ENCODE results near the gene FZD1. TPM values are rescaled to one million over a fixed set of nuclear protein-coding genes. Genes with fewer than 3 reads are reported as not detected.
"Not testable (repeated sequence)": the region's sequence is repeated elsewhere in the genome, so short reads cannot be mapped to it uniquely, and the experiment has no call there.

FZD1 gene
- polyA plus RNA-seq, 3 donors: 3.6 to 10.1 (median 7.9) TPM

DNA sequence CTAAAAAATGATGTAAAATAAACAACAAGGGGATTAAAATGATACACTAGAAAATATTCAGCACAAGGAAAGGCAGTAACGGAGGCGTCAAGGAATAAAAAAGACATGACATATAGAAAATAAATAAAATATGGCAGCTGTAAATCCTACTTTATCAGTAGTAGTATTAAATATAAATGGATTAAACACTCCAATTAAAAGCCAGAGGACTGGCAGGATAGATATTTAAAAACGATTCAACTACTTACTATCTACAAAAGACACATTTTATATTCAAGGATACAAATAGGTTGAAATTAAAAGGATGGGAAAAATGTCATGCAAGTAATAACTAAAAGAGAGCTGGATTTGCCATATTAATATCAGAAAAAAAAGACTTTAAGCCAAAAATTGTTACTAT lies 43.2 kb downstream of the FZD1 start:
- no peaks in the 10 kb centered on the region for H3K36me3 Mint-ChIP-seq
- Histone ChIP-seq H3K79me2 (ENCODE audit: insufficient read depth, low read length) (no peaks in the 10 kb centered on the region), H3K27ac (ENCODE audit: low read depth in 1 of 2, low read length in 2 of 2) (no peak overlapping the region), H3K4me3 (replicated peaks in 1 of 3; ENCODE audit: low read depth in 2 of 3, low read length in 3 of 3) (no peak overlapping the region), H3K4me1 (ENCODE audit: control insufficient read depth in 1 of 2, insufficient read depth in 2 of 2, low read length in 2 of 2) (peaks cover 4 to 29% of the 10 kb centered on the region in 2 donors), H2AFZ (ENCODE audit: insufficient read depth, low read depth, low read length, poor library complexity, severe bottlenecking) (no peak overlapping the region), H3K36me3 (replicated peaks in 1 of 2; ENCODE audit: control insufficient read depth in 1 of 2, insufficient read depth in 2 of 2, low read length in 2 of 2) (no peaks in the 10 kb centered on the region), H3K27me3 (ENCODE audit: control insufficient read depth in 2 of 2, insufficient read depth in 2 of 2, low read length in 2 of 2) (no peaks in the 10 kb centered on the region), H4K20me1 (ENCODE audit: insufficient read depth, low read length) (no peaks in the 10 kb centered on the region), H3K9me3 (replicated peaks in 1 of 2; ENCODE audit: control insufficient read depth in 1 of 2, insufficient read depth in 1 of 2, low read length in 2 of 2) (no peaks in the 10 kb centered on the region), H3K9ac (ENCODE audit: insufficient read depth, low read length, poor library complexity, severe bottlenecking) (no peak overlapping the region), H3K4me2 (replicated peaks; ENCODE audit: extremely low read depth, low read length, poor library complexity, severe bottlenecking) (no peak overlapping the region)
- no peaks in the 10 kb centered on the region for H3K27me3 Mint-ChIP-seq (ENCODE audit: low read depth in 3 of 3)
- peaks cover 0 to 3% (median 0%) of the 10 kb centered on the region in 7 donors for H3K9me3 Mint-ChIP-seq
- intact Hi-C loops (cut with micrococcal nuclease): no loop called here
- DNase-seq: no peak
- H3K27ac Mint-ChIP-seq: no peak overlapping the region
- peaks cover 20% of the 10 kb centered on the region for H3K4me1 Mint-ChIP-seq
- WGBS (ENCODE audit: insufficient coverage): no CpG with 5 or more reads among the region's 3 CpGs
- no peak overlapping the region for H3K4me3 Mint-ChIP-seq
- TF ChIP-seq, protein P1, sequence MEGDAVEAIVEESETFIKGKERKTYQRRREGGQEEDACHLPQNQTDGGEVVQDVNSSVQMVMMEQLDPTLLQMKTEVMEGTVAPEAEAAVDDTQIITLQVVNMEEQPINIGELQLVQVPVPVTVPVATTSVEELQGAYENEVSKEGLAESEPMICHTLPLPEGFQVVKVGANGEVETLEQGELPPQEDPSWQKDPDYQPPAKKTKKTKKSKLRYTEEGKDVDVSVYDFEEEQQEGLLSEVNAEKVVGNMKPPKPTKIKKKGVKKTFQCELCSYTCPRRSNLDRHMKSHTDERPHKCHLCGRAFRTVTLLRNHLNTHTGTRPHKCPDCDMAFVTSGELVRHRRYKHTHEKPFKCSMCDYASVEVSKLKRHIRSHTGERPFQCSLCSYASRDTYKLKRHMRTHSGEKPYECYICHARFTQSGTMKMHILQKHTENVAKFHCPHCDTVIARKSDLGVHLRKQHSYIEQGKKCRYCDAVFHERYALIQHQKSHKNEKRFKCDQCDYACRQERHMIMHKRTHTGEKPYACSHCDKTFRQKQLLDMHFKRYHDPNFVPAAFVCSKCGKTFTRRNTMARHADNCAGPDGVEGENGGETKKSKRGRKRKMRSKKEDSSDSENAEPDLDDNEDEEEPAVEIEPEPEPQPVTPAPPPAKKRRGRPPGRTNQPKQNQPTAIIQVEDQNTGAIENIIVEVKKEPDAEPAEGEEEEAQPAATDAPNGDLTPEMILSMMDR (IDR thresholded peaks at IDR 0.05): no peak

DNA sequence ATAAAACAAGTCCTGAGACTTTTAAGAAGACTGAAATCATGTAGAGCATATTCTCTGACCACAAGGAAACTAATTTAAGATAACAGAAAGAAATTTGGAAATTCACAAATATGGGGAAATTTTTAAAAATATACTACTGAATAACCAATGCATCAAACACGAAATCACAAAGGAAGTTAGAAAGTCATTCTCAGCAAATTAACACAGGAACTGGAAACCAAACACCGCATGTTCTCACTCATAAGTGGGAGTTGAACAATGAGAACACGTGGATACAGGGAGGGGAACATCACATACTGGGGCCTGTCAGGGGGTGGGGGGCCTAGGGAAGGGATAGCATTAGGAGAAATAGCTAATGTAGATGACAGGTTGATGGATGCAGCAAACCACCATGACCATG lies 44.0 kb downstream of the FZD1 start:
- intact Hi-C loops (cut with micrococcal nuclease); H3K27me3 ChIP-seq (ENCODE audit: control insufficient read depth in 2 of 2, insufficient read depth in 2 of 2, low read length in 2 of 2); H3K9ac ChIP-seq (ENCODE audit: insufficient read depth, low read length, poor library complexity, severe bottlenecking); H3K79me2 ChIP-seq (ENCODE audit: insufficient read depth, low read length); DNase-seq; H3K4me3 ChIP-seq (replicated peaks in 1 of 3; ENCODE audit: low read depth in 2 of 3, low read length in 3 of 3); H3K9me3 Mint-ChIP-seq; H3K36me3 ChIP-seq (replicated peaks in 1 of 2; ENCODE audit: control insufficient read depth in 1 of 2, insufficient read depth in 2 of 2, low read length in 2 of 2); H2AFZ ChIP-seq (ENCODE audit: insufficient read depth, low read depth, low read length, poor library complexity, severe bottlenecking); H3K27me3 Mint-ChIP-seq (ENCODE audit: low read depth in 3 of 3); H4K20me1 ChIP-seq (ENCODE audit: insufficient read depth, low read length); H3K9me3 ChIP-seq (replicated peaks in 1 of 2; ENCODE audit: control insufficient read depth in 1 of 2, insufficient read depth in 1 of 2, low read length in 2 of 2); H3K36me3 Mint-ChIP-seq: not testable (repeated sequence)
- Mint-ChIP-seq H3K4me1 (peaks cover 13% of the 10 kb centered on the region), H3K27ac (peak overlapping the region; percentile 41 to 80 (median 73)), H3K4me3 (peak overlapping the region in 1 of 2 donors; percentile 49)
- peak overlapping the region; percentile 17 for H3K4me2 ChIP-seq (replicated peaks; ENCODE audit: extremely low read depth, low read length, poor library complexity, severe bottlenecking)
- no CpG with 5 or more reads among the region's 3 CpGs for WGBS (ENCODE audit: insufficient coverage)
- peak overlapping the region in 1 of 2 donors; percentile 20 for H3K27ac ChIP-seq (ENCODE audit: low read depth in 1 of 2, low read length in 2 of 2)
- peaks cover 4 to 22% of the 10 kb centered on the region in 2 donors for H3K4me1 ChIP-seq (ENCODE audit: control insufficient read depth in 1 of 2, insufficient read depth in 2 of 2, low read length in 2 of 2)

Measured in CD14-positive monocyte (primary cell).